ENCODE measurements around the gene PTF1A. TPM values are rescaled to one million over a fixed set of nuclear protein-coding genes. Genes with fewer than 3 reads are reported as not detected.

The PTF1A gene
- total and polyA plus RNA-seq, 8 donors, result 16.8 to 70.8 (median 45.4) TPM

DNA sequence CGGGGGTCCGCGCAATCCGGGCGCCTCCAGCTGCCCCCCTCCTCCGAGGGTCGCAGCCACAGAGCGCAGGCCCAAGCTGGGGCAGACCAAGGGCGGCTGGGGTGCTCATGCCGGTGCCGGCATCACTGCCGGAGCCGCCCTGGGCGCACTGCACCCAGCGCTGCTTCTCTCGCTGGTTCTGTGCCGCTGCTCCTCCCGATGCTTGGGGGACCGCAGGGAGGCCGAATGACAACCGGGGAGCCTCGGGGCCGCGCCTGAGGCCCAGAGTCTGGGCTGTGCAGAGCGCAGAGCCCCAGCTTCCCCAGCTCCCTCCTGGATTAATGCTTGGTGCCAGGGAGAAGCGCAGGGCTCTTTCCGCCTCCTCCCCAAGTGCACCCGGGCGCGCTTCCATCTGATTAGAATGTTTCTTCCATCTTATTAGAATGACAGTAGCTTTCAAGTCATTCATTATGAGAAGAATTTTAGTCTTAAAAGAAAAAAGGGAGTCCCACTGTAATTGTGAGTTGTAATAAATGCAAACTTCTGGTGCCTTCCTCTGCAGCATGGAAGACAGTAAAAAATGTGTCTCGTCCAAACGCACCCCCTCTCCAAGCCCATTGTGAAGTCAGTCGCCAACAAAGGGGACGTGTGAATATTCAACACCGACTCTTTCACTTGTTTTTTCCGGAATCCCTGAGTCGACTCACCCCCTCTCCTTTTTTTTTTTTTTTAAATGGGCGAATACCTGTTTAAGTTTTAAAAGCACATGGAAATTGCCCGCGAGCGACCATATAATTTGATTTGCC, 19.5 kb upstream of the PTF1A start:
- TF ChIP-seq, protein P1, sequence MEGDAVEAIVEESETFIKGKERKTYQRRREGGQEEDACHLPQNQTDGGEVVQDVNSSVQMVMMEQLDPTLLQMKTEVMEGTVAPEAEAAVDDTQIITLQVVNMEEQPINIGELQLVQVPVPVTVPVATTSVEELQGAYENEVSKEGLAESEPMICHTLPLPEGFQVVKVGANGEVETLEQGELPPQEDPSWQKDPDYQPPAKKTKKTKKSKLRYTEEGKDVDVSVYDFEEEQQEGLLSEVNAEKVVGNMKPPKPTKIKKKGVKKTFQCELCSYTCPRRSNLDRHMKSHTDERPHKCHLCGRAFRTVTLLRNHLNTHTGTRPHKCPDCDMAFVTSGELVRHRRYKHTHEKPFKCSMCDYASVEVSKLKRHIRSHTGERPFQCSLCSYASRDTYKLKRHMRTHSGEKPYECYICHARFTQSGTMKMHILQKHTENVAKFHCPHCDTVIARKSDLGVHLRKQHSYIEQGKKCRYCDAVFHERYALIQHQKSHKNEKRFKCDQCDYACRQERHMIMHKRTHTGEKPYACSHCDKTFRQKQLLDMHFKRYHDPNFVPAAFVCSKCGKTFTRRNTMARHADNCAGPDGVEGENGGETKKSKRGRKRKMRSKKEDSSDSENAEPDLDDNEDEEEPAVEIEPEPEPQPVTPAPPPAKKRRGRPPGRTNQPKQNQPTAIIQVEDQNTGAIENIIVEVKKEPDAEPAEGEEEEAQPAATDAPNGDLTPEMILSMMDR (IDR thresholded peaks at IDR 0.05), result no peak
- DNase-seq (no peak), FAIRE-seq (no peak), ATAC-seq (peak in 1 of 4 donors; percentile 0)
- no peaks in the 10 kb centered on the region for H3K36me3 ChIP-seq
- 1 to 4% methylated on average over 40 to 41 of the region's 41 CpGs for WGBS, 2 donors
- peaks cover 0 to 5% (median 0%) of the 10 kb centered on the region in 3 donors for H3K4me1 ChIP-seq
- H3K4me3 ChIP-seq, result peak overlapping the region; percentile 45 to 62 (median 52)
- H3K9me3 ChIP-seq, result no peaks in the 10 kb centered on the region
- intact Hi-C loops (cut with DNase I), result no loop called here
- peak overlapping the region in 3 of 4 donors; percentile 82 to 95 (median 85) for H3K27ac ChIP-seq
- H3K27me3 ChIP-seq, result no peaks in the 10 kb centered on the region

DNA sequence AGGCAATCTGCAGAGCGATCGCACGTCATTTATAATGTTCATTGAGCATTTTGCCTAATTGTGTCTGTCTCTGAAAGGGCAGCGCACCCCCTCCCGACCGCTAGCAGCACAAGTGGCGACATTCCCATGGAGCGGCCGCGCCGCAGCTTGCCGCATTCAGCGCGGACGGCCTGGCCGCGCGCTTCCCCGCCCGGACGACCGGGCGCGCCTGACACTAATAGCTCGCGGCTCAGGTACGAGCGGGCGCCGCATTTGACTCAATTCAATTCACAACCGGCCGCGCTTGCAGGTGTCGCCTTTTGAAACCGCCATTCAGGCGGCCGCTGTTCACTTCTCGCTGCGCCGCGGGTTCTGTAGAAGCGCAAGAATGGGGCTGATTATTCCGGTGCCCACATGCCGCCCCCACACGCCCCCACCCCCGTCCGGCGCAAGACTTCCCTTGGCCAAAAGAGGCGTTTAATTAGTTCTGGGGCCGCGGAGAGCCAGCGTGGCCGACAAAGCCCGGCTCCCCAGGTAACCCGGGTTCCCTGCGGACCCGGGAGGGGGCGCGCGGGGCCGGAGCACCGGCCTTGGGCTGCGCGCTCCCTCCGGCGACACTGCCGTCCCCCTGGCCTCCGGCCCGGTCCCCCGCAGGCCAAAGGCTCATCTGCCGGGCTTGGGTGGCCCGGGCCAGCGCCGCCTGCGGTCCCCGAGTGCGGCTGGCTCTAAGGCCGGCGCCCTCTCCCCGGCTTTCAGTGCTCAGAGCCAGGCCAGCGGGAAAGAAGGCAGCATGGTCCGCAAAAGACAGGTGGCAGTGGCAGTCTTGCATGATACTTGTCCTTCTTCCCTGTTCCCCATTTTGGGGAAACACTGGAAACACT, 18.7 kb upstream of the PTF1A start:
- intact Hi-C loops (cut with DNase I), result no loop called here
- 1% methylated on average over 80 to 82 of the region's 82 CpGs for WGBS, 2 donors
- H3K4me3 ChIP-seq, result peak overlapping the region; percentile 45 to 62 (median 52)
- H3K27me3 ChIP-seq, result no peaks in the 10 kb centered on the region
- peak; percentile 55 to 69 (median 60) for ATAC-seq
- FAIRE-seq, result no peak
- TF ChIP-seq, protein P1 (IDR thresholded peaks at IDR 0.05), result peak in 1 of 4 donors; percentile 19
- peak; percentile 65 to 84 (median 74) for DNase-seq
- H3K9me3 ChIP-seq, result no peaks in the 10 kb centered on the region
- peak overlapping the region; percentile 82 to 95 (median 85) for H3K27ac ChIP-seq
- peaks cover 0 to 5% (median 0%) of the 10 kb centered on the region in 3 donors for H3K4me1 ChIP-seq
- no peaks in the 10 kb centered on the region for H3K36me3 ChIP-seq

DNA sequence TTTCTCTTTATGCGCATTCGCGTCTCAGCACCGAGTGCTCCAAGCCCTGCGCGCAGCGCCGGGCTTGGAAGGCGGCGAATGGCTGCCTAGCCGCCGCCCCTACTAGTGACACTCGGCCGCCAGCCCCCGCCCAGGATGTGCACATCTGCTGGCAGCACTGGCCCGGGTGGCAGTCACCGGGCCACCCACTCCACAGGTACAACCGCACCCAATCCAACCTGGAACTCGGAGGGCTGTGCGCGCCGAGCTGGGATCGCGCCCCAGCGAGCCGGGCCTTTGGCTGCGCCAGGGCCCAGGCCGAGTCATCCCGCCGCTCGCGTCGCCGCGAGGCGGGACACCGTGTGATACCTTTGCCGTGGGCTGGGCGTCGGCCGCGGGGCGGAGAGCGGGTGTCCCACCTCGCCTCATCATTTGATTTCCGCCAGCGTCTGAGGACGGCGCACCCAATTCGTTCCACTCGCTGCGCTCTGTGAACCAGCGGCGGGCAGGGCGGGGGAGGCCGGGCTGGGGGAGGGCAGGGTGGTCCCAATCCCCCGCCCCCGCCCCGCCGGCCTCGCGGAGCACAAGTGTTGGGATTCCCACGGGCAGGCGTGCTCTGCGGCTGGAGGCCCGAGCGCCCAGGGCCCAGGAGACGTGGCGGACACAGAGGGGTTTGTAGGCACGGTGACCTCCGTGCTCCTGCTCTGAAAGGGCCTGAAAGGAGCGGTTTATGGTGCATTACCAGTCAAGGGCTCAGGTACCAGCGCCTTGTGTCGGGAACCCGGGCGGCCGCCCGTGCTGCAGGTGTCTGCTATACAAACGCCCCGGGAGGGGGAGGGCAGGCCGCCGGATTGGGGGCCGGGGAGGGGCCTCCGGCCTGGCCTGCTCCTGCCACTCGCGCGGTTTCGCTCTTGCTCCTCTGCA, 17.8 kb upstream of the PTF1A start:
- H3K27ac ChIP-seq, result peak overlapping the region; percentile 82 to 95 (median 85)
- H3K4me3 ChIP-seq, result peak overlapping the region; percentile 45 to 62 (median 52)
- ATAC-seq (peak; percentile 53 to 67 (median 60)), FAIRE-seq (no peak), DNase-seq (peak; percentile 70 to 87 (median 76))
- H3K36me3 ChIP-seq, result no peaks in the 10 kb centered on the region
- no peaks in the 10 kb centered on the region for H3K9me3 ChIP-seq
- TF ChIP-seq, protein P1 (IDR thresholded peaks at IDR 0.05), result no peak
- no peaks in the 10 kb centered on the region for H3K27me3 ChIP-seq
- intact Hi-C loops (cut with DNase I), result no loop called here
- H3K4me1 ChIP-seq, result peaks cover 0 to 5% (median 0%) of the 10 kb centered on the region in 3 donors
- WGBS, 2 donors, result 2 to 3% methylated on average over 76 to 88 of the region's 88 CpGs

DNA sequence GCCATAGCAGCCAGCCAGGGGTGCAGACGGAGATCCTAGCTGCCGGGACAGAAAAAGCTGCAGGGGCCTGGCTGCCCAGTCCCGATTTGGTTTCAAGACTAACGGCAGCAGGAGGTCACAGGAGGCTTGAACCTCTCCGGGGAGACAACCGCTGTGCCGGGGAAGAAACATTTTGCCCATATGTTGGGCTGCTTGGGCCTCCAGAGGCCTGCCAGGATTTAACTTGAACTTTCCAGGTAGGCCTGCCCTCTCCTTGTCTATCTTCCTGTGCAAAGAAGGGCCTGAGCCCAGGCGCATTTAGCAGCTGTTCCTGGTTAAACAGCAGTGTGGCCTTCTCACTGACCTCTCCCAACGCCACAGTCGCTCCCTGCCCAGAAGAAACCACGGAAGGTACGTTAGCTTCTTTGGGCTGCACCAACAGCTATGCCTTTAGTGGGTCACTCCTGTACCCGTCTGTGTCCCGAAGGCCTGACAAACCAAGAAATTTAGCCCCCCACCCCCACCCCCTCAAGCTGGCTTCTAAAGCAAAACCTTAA, 17.1 kb upstream of the PTF1A start:
- H3K9me3 ChIP-seq, result no peaks in the 10 kb centered on the region
- DNase-seq, result peak in 3 of 6 donors; percentile 60 to 80 (median 63)
- peak overlapping the region; percentile 45 to 62 (median 52) for H3K4me3 ChIP-seq
- H3K4me1 ChIP-seq, result peaks cover 0 to 5% (median 0%) of the 10 kb centered on the region in 3 donors
- ATAC-seq, result peak; percentile 44 to 56 (median 52)
- H3K36me3 ChIP-seq, result no peaks in the 10 kb centered on the region
- intact Hi-C loops (cut with DNase I), result no loop called here
- H3K27me3 ChIP-seq, result no peaks in the 10 kb centered on the region
- FAIRE-seq, result no peak
- TF ChIP-seq, protein P1 (IDR thresholded peaks at IDR 0.05), result no peak
- H3K27ac ChIP-seq, result peak overlapping the region; percentile 82 to 95 (median 85)
- WGBS, 2 donors, result 21 to 25% methylated on average over 13 to 14 of the region's 14 CpGs
